Calu3 (cell line): ENCODE data around the gene CERK. TPM values are rescaled to one million over a fixed set of nuclear protein-coding genes. Genes with fewer than 3 reads are reported as not detected.

Experiments
- BruUV-seq: library from RNA; stranded (reverse); fragments of 400-500 nt; replicated peaks from 2 replicates; lab custom pipeline; 2021; lab: Mats Ljungman, UMichigan
- CTCF ChIA-PET: fragments of 300-600 bp; sonication (Branson Sonifier 250); formaldehyde crosslinking; loops from one replicate; lab custom pipeline; 2022; ENCODE audit warnings: antibody characterized with exemption; lab: Charles Lee
- DNase-seq: peaks from one replicate; pipeline ENCODE4 v3.0.0; 2022
- H3K27ac Mint-ChIP-seq: one replicate; pipeline ENCODE4 v1.8.0; 2022; ENCODE audit warnings: mixed read lengths; ENCODE audit not compliant: unreplicated experiment
- H3K27me3 Mint-ChIP-seq: one replicate; pipeline ENCODE4 v1.8.0; 2022; ENCODE audit warnings: mixed read lengths; ENCODE audit not compliant: unreplicated experiment
- H3K36me3 Mint-ChIP-seq: one replicate; pipeline ENCODE4 v1.8.0; 2022; ENCODE audit warnings: mild to moderate bottlenecking, moderate library complexity, mixed read lengths; ENCODE audit not compliant: insufficient read depth, unreplicated experiment
- H3K4me1 Mint-ChIP-seq: one replicate; pipeline ENCODE4 v1.8.0; 2022; ENCODE audit warnings: mild to moderate bottlenecking, low read depth, mixed read lengths; ENCODE audit not compliant: unreplicated experiment
- H3K4me3 Mint-ChIP-seq: one replicate; pipeline ENCODE4 v1.8.0; 2022; ENCODE audit warnings: mild to moderate bottlenecking, low read depth, moderate library complexity, mixed read lengths; ENCODE audit not compliant: unreplicated experiment
- H3K9me3 Mint-ChIP-seq: one replicate; pipeline ENCODE4 v1.8.0; 2022; ENCODE audit warnings: low read depth, mixed read lengths; ENCODE audit not compliant: unreplicated experiment
- CTCF ChIP-seq: fragments of 200-600 bp; IDR thresholded peaks from one replicate; pipeline ENCODE4 v1.8.0; 2022; ENCODE audit warnings: antibody characterized with exemption; ENCODE audit not compliant: unreplicated experiment
- intact Hi-C: fragments of 100-400 bp; cut with micrococcal nuclease; formaldehyde crosslinking; loops from one replicate; pipeline ENCODE4 v1.10.0; 2022; ENCODE audit not compliant: unreplicated experiment
- total RNA-seq: library from RNA; stranded (reverse); gene quantifications from 2 replicates; pipeline ENCODE4 v1.2.3, GENCODE V29; 2022

The CERK gene
- total RNA-seq, 1 experiment from 2014 or later: 25.0 TPM

DNA sequence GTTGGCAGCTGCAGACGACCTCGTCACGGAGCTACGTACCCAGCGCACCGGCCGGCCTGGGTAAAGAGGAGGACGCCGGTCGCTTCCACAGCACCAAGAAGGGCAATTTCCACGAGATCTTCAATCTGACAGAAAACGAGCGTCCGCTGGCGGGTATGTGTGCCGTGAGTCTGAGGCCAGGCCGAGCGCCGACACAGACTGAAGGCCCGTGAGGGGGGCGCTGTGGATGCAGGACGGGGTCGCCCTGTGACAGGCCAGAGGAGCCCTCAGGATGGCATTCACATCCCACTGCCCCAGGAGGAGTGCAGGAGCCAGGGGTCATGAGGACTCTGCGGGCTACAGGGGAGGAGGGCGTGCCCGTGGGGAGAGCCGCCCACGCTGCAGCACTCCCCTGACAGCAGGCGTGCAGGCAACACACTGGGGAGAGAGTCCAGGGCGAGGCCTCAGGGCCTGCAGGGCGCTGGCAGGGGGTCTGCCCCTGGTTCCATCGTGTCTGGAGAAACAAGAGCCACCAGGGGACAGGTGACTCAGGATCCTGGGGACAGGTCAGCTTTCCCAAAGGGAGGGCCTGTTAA lies 64.3 kb downstream of the CERK start:
- DNase-seq: no peak
- no peak overlapping the region for H3K27ac Mint-ChIP-seq
- intact Hi-C loops: no loop called here

GRCh38 chr22:46673205-46673604 lies 64.8 kb downstream of the CERK start:
- DNase-seq: no peak
- TF ChIP-seq CTCF: no peak
- Mint-ChIP-seq H3K4me3 (no peak overlapping the region), H3K36me3 (peaks cover 26% of the 10 kb centered on the region), H3K9me3 (no peaks in the 10 kb centered on the region), H3K4me1 (no peaks in the 10 kb centered on the region), H3K27ac (no peak overlapping the region), H3K27me3 (no peaks in the 10 kb centered on the region)
- no TSS peak for BruUV-seq
- intact Hi-C loops: no loop called here
- CTCF ChIA-PET: no interaction called here

More for the DNA sequence above, 64.3 kb downstream of the CERK start:
- no peak for TF ChIP-seq CTCF
- no peaks in the 10 kb centered on the region for H3K9me3 Mint-ChIP-seq
- H3K4me1 Mint-ChIP-seq: no peaks in the 10 kb centered on the region
- H3K36me3 Mint-ChIP-seq: peaks cover 28% of the 10 kb centered on the region
- no TSS peak for BruUV-seq
- CTCF ChIA-PET: no interaction called here
- H3K4me3 Mint-ChIP-seq: no peak overlapping the region
- H3K27me3 Mint-ChIP-seq: no peaks in the 10 kb centered on the region

- CTCF ChIA-PET: no interaction called here
- Mint-ChIP-seq H3K9me3 (no peaks in the 10 kb centered on the region), H3K4me1 (no peaks in the 10 kb centered on the region), H3K27ac (no peak overlapping the region), H3K4me3 (no peak overlapping the region), H3K36me3 (peaks cover 26% of the 10 kb centered on the region), H3K27me3 (no peaks in the 10 kb centered on the region)
- no peak for DNase-seq
- no peak for TF ChIP-seq CTCF
- intact Hi-C loops: no loop called here
- BruUV-seq: no TSS peak
Measured at GRCh38 chr22:46672731-46673130, 65.3 kb downstream of the CERK start.

- Mint-ChIP-seq H3K36me3 (peaks cover 18% of the 10 kb centered on the region), H3K4me1 (no peaks in the 10 kb centered on the region), H3K4me3 (no peak overlapping the region), H3K27ac (no peak overlapping the region), H3K9me3 (no peaks in the 10 kb centered on the region), H3K27me3 (no peaks in the 10 kb centered on the region)
- CTCF ChIA-PET: no interaction called here
- TF ChIP-seq CTCF: no peak
- intact Hi-C loops: no loop called here
- BruUV-seq: no TSS peak
- no peak for DNase-seq
Measured at GRCh38 chr22:46671824-46672432, 66.1 kb downstream of the CERK start.
